Activated naive CD8-positive, alpha-beta T cell treated with anti-CD3 and anti-CD28 coated beads, Interleukin-2, amount 50 U/mL, for 24 hours (primary cell): Measurements from ENCODE around the gene MAD1L1.

ENCODE experiments used
- ATAC-seq: fragments of 150-1000 bp; cut with Tn5 transposase; one replicate; pipeline ENCODE4 v1.10.0; 2021
- DNase-seq: peaks from one replicate; pipeline ENCODE4 v3.0.0; 2021
- H3K27ac Mint-ChIP-seq: one replicate; pipeline ENCODE4 v1.8.0; 2021; ENCODE audit warnings: mild to moderate bottlenecking, mixed read lengths
- H3K27me3 Mint-ChIP-seq: one replicate; pipeline ENCODE4 v1.8.0; 2021; ENCODE audit warnings: mixed read lengths
- H3K36me3 Mint-ChIP-seq: one replicate; pipeline ENCODE4 v1.8.0; 2021; ENCODE audit warnings: low read depth, mixed read lengths
- H3K4me1 Mint-ChIP-seq: one replicate; pipeline ENCODE4 v1.8.0; 2021; ENCODE audit warnings: mixed read lengths
- H3K4me3 Mint-ChIP-seq: one replicate; pipeline ENCODE4 v1.8.0; 2021; ENCODE audit warnings: mild to moderate bottlenecking, moderate library complexity, mixed read lengths
- H3K9me3 Mint-ChIP-seq: one replicate; pipeline ENCODE4 v1.8.0; 2021; ENCODE audit warnings: mixed read lengths

Gene MAD1L1

GRCh38 chr7:2152646-2153045, 80.1 kb downstream of the MAD1L1 start:
- H3K27ac Mint-ChIP-seq, result no peak overlapping the region
- no peak overlapping the region for H3K4me3 Mint-ChIP-seq
- no peaks in the 10 kb centered on the region for H3K9me3 Mint-ChIP-seq
- no peak for DNase-seq
- H3K4me1 Mint-ChIP-seq, result no peaks in the 10 kb centered on the region
- no peaks in the 10 kb centered on the region for H3K27me3 Mint-ChIP-seq
- no peak for ATAC-seq
- H3K36me3 Mint-ChIP-seq, result peaks cover 8% of the 10 kb centered on the region

- no peak for DNase-seq
- H3K9me3 Mint-ChIP-seq, result no peaks in the 10 kb centered on the region
- peak; percentile 15 for ATAC-seq
- H3K4me1 Mint-ChIP-seq, result no peaks in the 10 kb centered on the region
- H3K4me3 Mint-ChIP-seq, result no peak overlapping the region
- no peak overlapping the region for H3K27ac Mint-ChIP-seq
- H3K36me3 Mint-ChIP-seq, result peaks cover 8% of the 10 kb centered on the region
- no peaks in the 10 kb centered on the region for H3K27me3 Mint-ChIP-seq
Measured at GRCh38 chr7:2151801-2152612, 80.7 kb downstream of the MAD1L1 start.

- Mint-ChIP-seq H3K27me3 (no peaks in the 10 kb centered on the region), H3K4me1 (no peaks in the 10 kb centered on the region), H3K4me3 (no peak overlapping the region), H3K27ac (no peak overlapping the region), H3K36me3 (peaks cover 8% of the 10 kb centered on the region), H3K9me3 (no peaks in the 10 kb centered on the region)
- no peak for ATAC-seq
- DNase-seq, result no peak
Measured at GRCh38 chr7:2151237-2151636, 81.5 kb downstream of the MAD1L1 start.

- Mint-ChIP-seq H3K4me1 (no peaks in the 10 kb centered on the region), H3K27me3 (no peaks in the 10 kb centered on the region), H3K36me3 (peaks cover 8% of the 10 kb centered on the region), H3K4me3 (no peak overlapping the region), H3K27ac (no peak overlapping the region), H3K9me3 (no peaks in the 10 kb centered on the region)
- no peak for DNase-seq
- ATAC-seq, result no peak
Measured at GRCh38 chr7:2150445-2150815, 82.3 kb downstream of the MAD1L1 start.

- ATAC-seq (no peak), DNase-seq (no peak)
- no peaks in the 10 kb centered on the region for H3K27me3 Mint-ChIP-seq
- H3K9me3 Mint-ChIP-seq, result no peaks in the 10 kb centered on the region
- no peak overlapping the region for H3K27ac Mint-ChIP-seq
- H3K4me1 Mint-ChIP-seq, result no peaks in the 10 kb centered on the region
- no peak overlapping the region for H3K4me3 Mint-ChIP-seq
- H3K36me3 Mint-ChIP-seq, result peaks cover 8% of the 10 kb centered on the region
Measured at GRCh38 chr7:2149672-2150444, 82.9 kb downstream of the MAD1L1 start.

- no peak for ATAC-seq
- Mint-ChIP-seq H3K36me3 (peaks cover 6% of the 10 kb centered on the region), H3K4me3 (no peak overlapping the region), H3K4me1 (no peaks in the 10 kb centered on the region), H3K27me3 (no peaks in the 10 kb centered on the region), H3K9me3 (no peaks in the 10 kb centered on the region), H3K27ac (no peak overlapping the region)
- DNase-seq, result no peak
Measured at GRCh38 chr7:2148814-2149213, 83.9 kb downstream of the MAD1L1 start.

- Mint-ChIP-seq H3K4me1 (no peaks in the 10 kb centered on the region), H3K9me3 (no peaks in the 10 kb centered on the region), H3K27ac (no peak overlapping the region), H3K4me3 (no peak overlapping the region), H3K27me3 (no peaks in the 10 kb centered on the region), H3K36me3 (peaks cover 1% of the 10 kb centered on the region)
- DNase-seq (no peak), ATAC-seq (no peak)
Measured at GRCh38 chr7:2148189-2148588, 84.6 kb downstream of the MAD1L1 start.

- ATAC-seq, result no peak
- Mint-ChIP-seq H3K36me3 (no peaks in the 10 kb centered on the region), H3K4me3 (no peak overlapping the region), H3K4me1 (no peaks in the 10 kb centered on the region), H3K27ac (no peak overlapping the region), H3K27me3 (no peaks in the 10 kb centered on the region), H3K9me3 (no peaks in the 10 kb centered on the region)
- no peak for DNase-seq
Measured at GRCh38 chr7:2146676-2147472, 85.9 kb downstream of the MAD1L1 start.

- Mint-ChIP-seq H3K4me3 (no peak overlapping the region), H3K4me1 (no peaks in the 10 kb centered on the region), H3K9me3 (no peaks in the 10 kb centered on the region), H3K27me3 (no peaks in the 10 kb centered on the region), H3K36me3 (no peaks in the 10 kb centered on the region), H3K27ac (no peak overlapping the region)
- ATAC-seq, result no peak
- DNase-seq, result no peak
Measured at GRCh38 chr7:2145835-2146580, 86.7 kb downstream of the MAD1L1 start.

- H3K4me3 Mint-ChIP-seq, result no peak overlapping the region
- no peak overlapping the region for H3K27ac Mint-ChIP-seq
- ATAC-seq (no peak), DNase-seq (no peak)
- no peaks in the 10 kb centered on the region for H3K4me1 Mint-ChIP-seq
- H3K27me3 Mint-ChIP-seq, result no peaks in the 10 kb centered on the region
- H3K9me3 Mint-ChIP-seq, result no peaks in the 10 kb centered on the region
- H3K36me3 Mint-ChIP-seq, result no peaks in the 10 kb centered on the region
Measured at GRCh38 chr7:2144926-2145325, 87.8 kb downstream of the MAD1L1 start.

GRCh38 chr7:2143981-2144595, 88.7 kb downstream of the MAD1L1 start:
- no peaks in the 10 kb centered on the region for H3K27me3 Mint-ChIP-seq
- no peaks in the 10 kb centered on the region for H3K36me3 Mint-ChIP-seq
- no peaks in the 10 kb centered on the region for H3K9me3 Mint-ChIP-seq
- H3K27ac Mint-ChIP-seq, result no peak overlapping the region
- H3K4me3 Mint-ChIP-seq, result no peak overlapping the region
- H3K4me1 Mint-ChIP-seq, result no peaks in the 10 kb centered on the region
- no peak for ATAC-seq
- no peak for DNase-seq

- H3K36me3 Mint-ChIP-seq, result no peaks in the 10 kb centered on the region
Measured at GRCh38 chr7:2143450-2143849, 89.3 kb downstream of the MAD1L1 start.

GRCh38 chr7:2142386-2142785, 90.4 kb downstream of the MAD1L1 start:
- H3K4me3 Mint-ChIP-seq, result no peak overlapping the region
- ATAC-seq (no peak), DNase-seq (no peak)
- no peak overlapping the region for H3K27ac Mint-ChIP-seq
- H3K4me1 Mint-ChIP-seq, result peaks cover 8% of the 10 kb centered on the region
- H3K27me3 Mint-ChIP-seq, result no peaks in the 10 kb centered on the region
- no peaks in the 10 kb centered on the region for H3K9me3 Mint-ChIP-seq
- no peaks in the 10 kb centered on the region for H3K36me3 Mint-ChIP-seq

More at GRCh38 chr7:2143450-2143849, 89.3 kb downstream of the MAD1L1 start:
- DNase-seq (no peak), ATAC-seq (no peak)
- H3K4me1 Mint-ChIP-seq, result peaks cover 2% of the 10 kb centered on the region
- no peaks in the 10 kb centered on the region for H3K27me3 Mint-ChIP-seq
- H3K4me3 Mint-ChIP-seq, result no peak overlapping the region
- no peaks in the 10 kb centered on the region for H3K9me3 Mint-ChIP-seq
- H3K27ac Mint-ChIP-seq, result no peak overlapping the region

- DNase-seq (no peak), ATAC-seq (no peak)
- peaks cover 8% of the 10 kb centered on the region for H3K4me1 Mint-ChIP-seq
- H3K27me3 Mint-ChIP-seq, result no peaks in the 10 kb centered on the region
- H3K27ac Mint-ChIP-seq, result no peak overlapping the region
- H3K36me3 Mint-ChIP-seq, result no peaks in the 10 kb centered on the region
- no peak overlapping the region for H3K4me3 Mint-ChIP-seq
- no peaks in the 10 kb centered on the region for H3K9me3 Mint-ChIP-seq
Measured at GRCh38 chr7:2141651-2142050, 91.1 kb downstream of the MAD1L1 start.
